SK-N-SH (cell line): ENCODE results near the gene HSBP1. TPM values are rescaled to one million over a fixed set of nuclear protein-coding genes. Genes with fewer than 3 reads are reported as not detected.

ENCODE experiments used
- CTCF ChIA-PET: fragments of 300-600, 350-600 bp; formaldehyde crosslinking; extraction: SDS; loops from one replicate; lab custom pipeline; 2021; lab: Yijun Ruan, JAX
- POLR2A ChIA-PET: fragments of 350-600 bp; sonication (Branson Sonifier 250); formaldehyde crosslinking; extraction: SDS; loops from one replicate; lab custom pipeline; 2020; ENCODE audit warnings: antibody characterized with exemption, inconsistent platforms; lab: Yijun Ruan, JAX
- DNase-seq: peaks from one replicate; pipeline ENCODE4 v3.0.0; 2012
- H2AFZ ChIP-seq: fragments of 200-600 bp; sonication (generic); 2 replicates; pipeline ENCODE4 v1.8.1; 2016; ENCODE audit warnings: antibody characterized with exemption, mild to moderate bottlenecking, low read depth
- H3F3A ChIP-seq: fragments of 200-600 bp; sonication (generic); replicated peaks from 2 replicates; pipeline ENCODE3; 2016; ENCODE audit warnings: antibody characterized with exemption, mild to moderate bottlenecking; ENCODE audit not compliant: insufficient read depth
- H3K27ac ChIP-seq, 2 experiments: fragments of 200-500 bp in 1 of 2; fragments of 200-600 bp in 1 of 2; sonication (Bioruptor generic) in 1 of 2; sonication (generic), shearing (Covaris generic) in 1 of 2; 2 replicates each; pipeline versions ENCODE4 v1.5.1 to v1.6.1; 2014 to 2016; ENCODE audit warnings: low read depth in 2 of 2, inconsistent platforms in 1 of 2, low read length in 1 of 2, mild to moderate bottlenecking in 1 of 2, mixed read lengths in 1 of 2
- H3K27me3 ChIP-seq: fragments of 200-600 bp; sonication (generic), shearing (Covaris generic); 2 replicates; pipeline ENCODE4 v1.6.1; 2016; ENCODE audit warnings: mixed run types; ENCODE audit not compliant: insufficient read depth
- H3K36me3 ChIP-seq, 2 experiments: fragments of 200-500 bp in 1 of 2; fragments of 200-600 bp in 1 of 2; sonication (Bioruptor generic) in 1 of 2; sonication (generic) in 1 of 2; replicated peaks in 1 of 2; 2 replicates each; pipeline versions ENCODE3 to v1.5.1; 2014 to 2016; ENCODE audit warnings: low read length in 1 of 2, mild to moderate bottlenecking in 1 of 2; ENCODE audit not compliant: insufficient read depth in 2 of 2, control insufficient read depth in 1 of 2
- H3K4me1 ChIP-seq, 2 experiments: fragments of 200-500 bp in 1 of 2; fragments of 200-600 bp in 1 of 2; sonication (Bioruptor generic) in 1 of 2; sonication (generic), shearing (Covaris generic) in 1 of 2; 2 replicates each; pipeline versions ENCODE4 v1.5.1 to v1.6.1; 2014 to 2016; ENCODE audit warnings: low read depth in 1 of 2, low read length in 1 of 2, mixed run types in 1 of 2; ENCODE audit not compliant: insufficient read depth in 2 of 2, control insufficient read depth in 1 of 2
- H3K4me2 ChIP-seq: fragments of 200-600 bp; sonication (generic), shearing (Covaris generic); 2 replicates; pipeline ENCODE4 v1.6.1; 2017; ENCODE audit warnings: mixed run types
- H3K4me3 ChIP-seq, 2 experiments: fragments of 200-500 bp in 1 of 2; fragments of 200-600 bp in 1 of 2; sonication (Bioruptor generic) in 1 of 2; sonication (generic), shearing (Covaris generic) in 1 of 2; 2 replicates each; pipeline versions ENCODE4 v1.5.1 to v1.8.1; 2014 to 2016; ENCODE audit warnings: low read depth in 2 of 2, inconsistent platforms in 1 of 2, low read length in 1 of 2, mild to moderate bottlenecking in 1 of 2, mixed read lengths in 1 of 2, moderate library complexity in 1 of 2
- H3K79me2 ChIP-seq: fragments of 200-600 bp; sonication (generic); 2 replicates; pipeline ENCODE4 v1.8.1; 2017; ENCODE audit warnings: mild to moderate bottlenecking; ENCODE audit not compliant: insufficient read depth
- H3K9ac ChIP-seq: fragments of 200-600 bp; sonication (generic); 2 replicates; pipeline ENCODE4 v1.6.1; 2017; ENCODE audit warnings: mixed run types
- H3K9me2 ChIP-seq: fragments of 200-600 bp; sonication (generic); 2 replicates; pipeline ENCODE4 v1.6.1; 2017; ENCODE audit warnings: mixed run types
- H3K9me3 ChIP-seq: fragments of 200-600 bp; sonication (generic); 2 replicates; pipeline ENCODE4 v1.6.1; 2017; ENCODE audit warnings: mixed run types, mild to moderate bottlenecking, moderate library complexity
- H4K20me1 ChIP-seq: fragments of 200-600 bp; sonication (generic); 2 replicates; pipeline ENCODE4 v1.6.1; 2017; ENCODE audit warnings: mild to moderate bottlenecking, mixed run types; ENCODE audit not compliant: insufficient read depth
- CHD2 ChIP-seq: fragments of 150-350 bp; IDR thresholded peaks from 2 replicates; pipeline ENCODE4 v1.6.1; 2018; ENCODE audit warnings: low read length; ENCODE audit not compliant: partially characterized antibody
- CTCF ChIP-seq: fragments of 200-600 bp; sonication (generic); IDR thresholded peaks from 2 replicates; pipeline ENCODE4 v1.6.1; 2017; ENCODE audit warnings: antibody characterized with exemption, mild to moderate bottlenecking, moderate library complexity
- ELF1 ChIP-seq: IDR thresholded peaks from 2 replicates; pipeline ENCODE4 v1.4.0; 2012
- EP300 ChIP-seq, 2 experiments: IDR thresholded peaks; 2 replicates each; pipeline versions ENCODE4 v1.4.0 to v1.6.1; 2012; ENCODE audit warnings: borderline replicate concordance in 1 of 2, low read depth in 1 of 2, low read length in 1 of 2
- EZH2phosphoT487 ChIP-seq: fragments of 200-600 bp; sonication (generic); IDR thresholded peaks from 2 replicates; pipeline ENCODE4 v1.6.1; 2017; ENCODE audit warnings: low read depth, mixed run types, mild to moderate bottlenecking, antibody characterized with exemption, moderate library complexity, borderline replicate concordance
- FOSL2 ChIP-seq: IDR thresholded peaks from 2 replicates; pipeline ENCODE4 v1.4.0; 2012; ENCODE audit warnings: low read depth, mild to moderate bottlenecking, moderate library complexity, borderline replicate concordance
- GABPA ChIP-seq: IDR thresholded peaks from 2 replicates; pipeline ENCODE4 v1.4.0; 2012; ENCODE audit warnings: low read depth, mild to moderate bottlenecking
- GATA2 ChIP-seq: sonication (generic); formaldehyde crosslinking; IDR thresholded peaks from 2 replicates; pipeline ENCODE4 v1.5.0; 2020; ENCODE audit warnings: mild to moderate bottlenecking, missing genetic modification reagents
- IRF3 ChIP-seq: fragments of 150-350 bp; IDR thresholded peaks from 2 replicates; pipeline ENCODE4 v1.6.1; 2016; ENCODE audit warnings: mild to moderate bottlenecking, low read depth, low read length
- JUND ChIP-seq: IDR thresholded peaks from 2 replicates; pipeline ENCODE4 v1.4.0; 2012
- MAX ChIP-seq: IDR thresholded peaks from 2 replicates; pipeline ENCODE4 v1.4.0; 2012; ENCODE audit warnings: low read depth
- MXI1 ChIP-seq: IDR thresholded peaks from 2 replicates; pipeline ENCODE4 v1.6.1; 2012; ENCODE audit warnings: mild to moderate bottlenecking, low read depth, low read length, improper control_type of control experiment
- NRF1 ChIP-seq: IDR thresholded peaks from 2 replicates; pipeline ENCODE4 v1.6.1; 2012; ENCODE audit warnings: low read depth, mild to moderate bottlenecking, low read length
- PBX3 ChIP-seq: IDR thresholded peaks from 2 replicates; pipeline ENCODE4; 2012
- RAD21 ChIP-seq: IDR thresholded peaks from 2 replicates; pipeline ENCODE4 v1.6.1; 2012; ENCODE audit warnings: mild to moderate bottlenecking, low read length
- RCOR1 ChIP-seq: fragments of 150-350 bp; IDR thresholded peaks from 2 replicates; pipeline ENCODE4 v1.6.1; 2017; ENCODE audit warnings: antibody characterized with exemption, low read length
- RXRA ChIP-seq: IDR thresholded peaks from 2 replicates; pipeline ENCODE4 v1.4.0; 2012; ENCODE audit warnings: low read depth, mild to moderate bottlenecking, borderline replicate concordance
- SIN3A ChIP-seq: IDR thresholded peaks from 2 replicates; pipeline ENCODE4 v1.6.1; 2012; ENCODE audit warnings: low read depth, mild to moderate bottlenecking, low read length, moderate library complexity, borderline replicate concordance
- SMC3 ChIP-seq: IDR thresholded peaks from 2 replicates; pipeline ENCODE4 v1.6.1; 2012; ENCODE audit warnings: low read depth, low read length, improper control_type of control experiment
- TAF1 ChIP-seq: IDR thresholded peaks from 2 replicates; pipeline ENCODE4 v1.6.1; 2012; ENCODE audit warnings: low read depth, mild to moderate bottlenecking, low read length, moderate library complexity, borderline replicate concordance
- TCF12 ChIP-seq: IDR thresholded peaks from 2 replicates; pipeline ENCODE4 v1.4.0; 2012
- USF1 ChIP-seq: IDR thresholded peaks from 2 replicates; pipeline ENCODE4 v1.4.0; 2012; ENCODE audit warnings: low read depth, borderline replicate concordance
- YY1 ChIP-seq: IDR thresholded peaks from 2 replicates; pipeline ENCODE4 v1.4.0; 2012; ENCODE audit warnings: low read depth, mild to moderate bottlenecking
- WGBS: methylation state at CpG from one replicate; pipeline ENCODE4 v1.1.6; 2017; ENCODE audit warnings: low lambda C conversion rate; 5-methylcytosine and 5-hydroxymethylcytosine counted together
- polyA plus RNA-seq, 3 experiments: library from polyadenylated mRNA; depleted of rRNA; stranded (reverse); fragments of >200 nt; gene quantifications; 2 replicates each; pipeline ENCODE4 v1.2.3, GENCODE V29; 2012

HSBP1 gene
- polyA plus RNA-seq, 1 of the 3 experiments (the other 2 are of a cell fraction), result 177 TPM

- H4K20me1 ChIP-seq, result no peaks in the 10 kb centered on the region
- no peak overlapping the region for H3K9ac ChIP-seq
- H3K4me3 ChIP-seq, result no peak overlapping the region
- no peaks in the 10 kb centered on the region for H3K9me2 ChIP-seq
- no peaks in the 10 kb centered on the region for H3K79me2 ChIP-seq
- H2AFZ ChIP-seq, result no peak overlapping the region
- no peaks in the 10 kb centered on the region for H3K36me3 ChIP-seq
- H3F3A ChIP-seq, result no peaks in the 10 kb centered on the region
- H3K9me3 ChIP-seq, result no peaks in the 10 kb centered on the region
- ChIA-PET POLR2A (no interaction called here), CTCF (no interaction called here)
- H3K27ac ChIP-seq, result no peak overlapping the region
- H3K4me2 ChIP-seq, result no peak overlapping the region
- no peaks in the 10 kb centered on the region; a peak in 1 of 4 replicates for H3K4me1 ChIP-seq
- no peaks in the 10 kb centered on the region; the same call in 1 of the 2 replicates for H3K27me3 ChIP-seq
- WGBS, result 74% methylated on average over 11 of the region's 11 CpGs
- DNase-seq, result no peak
- TF ChIP-seq IRF3 (no peak), EP300 (IDR thresholded peaks at IDR 0.05; ENCODE audit: borderline replicate concordance in 1 of 2, low read depth in 1 of 2, low read length in 1 of 2) (no peak), MAX (no peak), RXRA (no peak), NRF1 (no peak), EZH2phosphoT487 (no peak), TCF12 (no peak), CHD2 (no peak), PBX3 (no peak), RAD21 (no peak), YY1 (no peak), GABPA (no peak), ELF1 (no peak)
Observed at GRCh38 chr16:83852774-83853173, 45.0 kb downstream of the HSBP1 start.

- no peak for DNase-seq
- no peaks in the 10 kb centered on the region for H3K9me3 ChIP-seq
- no peak overlapping the region for H3K27ac ChIP-seq
- 79% methylated on average over 6 of the region's 8 CpGs for WGBS
- H3K9ac ChIP-seq, result no peak overlapping the region
- no peaks in the 10 kb centered on the region for H3K79me2 ChIP-seq
- H3K4me3 ChIP-seq, result no peak overlapping the region
- no peaks in the 10 kb centered on the region for H3K9me2 ChIP-seq
- no peaks in the 10 kb centered on the region for H3F3A ChIP-seq
- ChIA-PET CTCF (interaction anchor here (1.2 to 1.4 kb wide), 2 partner anchors 28 to 33 kb away, joined by 3 to 4 read pairs; no protein-coding TSS in a partner anchor), POLR2A (no interaction called here)
- no peaks in the 10 kb centered on the region for H3K4me1 ChIP-seq
- no peak overlapping the region for H2AFZ ChIP-seq
- no peaks in the 10 kb centered on the region for H3K36me3 ChIP-seq
- H3K4me2 ChIP-seq, result no peak overlapping the region
- H3K27me3 ChIP-seq, result peaks cover 8% of the 10 kb centered on the region; the same call in 1 of the 2 replicates
- H4K20me1 ChIP-seq, result no peaks in the 10 kb centered on the region
- TF ChIP-seq RXRA (no peak), RCOR1 (no peak), USF1 (no peak), RAD21 (no peak), CTCF (no peak), GABPA (no peak), GATA2 (CRISPR knock-in tag) (no peak), YY1 (no peak), SIN3A (no peak), CHD2 (no peak), FOSL2 (no peak), TCF12 (no peak), SMC3 (no peak), EZH2phosphoT487 (no peak), PBX3 (no peak), TAF1 (no peak), JUND (no peak), MXI1 (no peak)
Observed at GRCh38 chr16:83853834-83854233, 46.1 kb downstream of the HSBP1 start.
